GM19438 (cell line): ENCODE results near the gene PNO1.
"Not testable (repeated sequence)": the region's sequence is repeated elsewhere in the genome, so short reads cannot be mapped to it uniquely, and the experiment has no call there.

Source experiments
- ATAC-seq: cut with Tn5 transposase; IDR thresholded peaks from one replicate; pipeline ENCODE4 v1.9.1; 2021; ENCODE audit warnings: low read depth; ENCODE audit not compliant: unreplicated experiment

Gene PNO1

GRCh38 chr2:68157402-68158133 is at the start of gene PNO1:
Gene PNO1 (plus strand): TSS chr2:68157888. CDS start chr2:68157935, 47 bp downstream.
- peak; percentile 83 for ATAC-seq

DNA sequence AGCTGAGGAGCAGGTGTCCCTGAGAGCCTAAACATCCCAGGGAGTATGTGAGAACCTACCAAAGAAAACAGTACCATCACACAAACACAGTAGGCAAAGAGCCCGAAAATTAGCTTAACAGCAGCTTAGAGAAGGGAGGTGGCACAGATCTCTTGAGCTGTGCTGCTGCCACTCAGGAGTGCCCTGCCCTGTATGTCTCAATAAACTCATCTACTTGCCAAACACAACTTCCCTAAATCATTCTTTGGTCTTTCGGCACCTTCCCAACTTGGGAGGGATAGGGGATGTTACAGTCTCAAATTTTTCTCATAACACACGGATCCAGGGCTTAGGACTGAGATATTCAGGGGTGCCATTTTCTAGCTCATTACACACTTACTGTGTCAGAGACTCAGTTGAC is 49.6 kb upstream of the PNO1 start:
- ATAC-seq, result no peak

- no peak for ATAC-seq
Observed at GRCh38 chr2:68110102-68110501, 47.6 kb upstream of the PNO1 start.

GRCh38 chr2:68115965-68116364 is 41.7 kb upstream of the PNO1 start:
- ATAC-seq, result no peak

- ATAC-seq, result not testable (repeated sequence)
Observed at GRCh38 chr2:68117922-68118321, 39.8 kb upstream of the PNO1 start.

DNA sequence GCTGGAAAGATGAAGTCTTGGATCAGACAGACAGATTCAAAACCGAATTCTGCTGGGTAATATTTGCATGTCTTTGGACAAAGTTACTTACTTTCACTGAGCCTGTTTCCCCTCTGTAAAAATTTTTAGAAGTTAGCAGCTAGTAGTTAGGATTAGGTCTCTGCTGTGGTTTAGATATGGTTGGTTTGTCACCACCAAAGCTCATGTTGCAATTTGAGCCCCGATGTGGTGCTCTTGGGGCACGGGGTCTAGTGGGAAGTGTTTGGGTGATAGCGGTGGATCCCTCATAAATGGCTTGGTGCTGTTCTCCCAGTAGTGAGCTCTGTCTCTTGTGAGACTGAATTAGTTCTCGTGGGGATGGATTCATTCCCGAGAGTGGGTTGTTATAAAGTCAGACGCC is 38.9 kb upstream of the PNO1 start:
- no peak for ATAC-seq

DNA sequence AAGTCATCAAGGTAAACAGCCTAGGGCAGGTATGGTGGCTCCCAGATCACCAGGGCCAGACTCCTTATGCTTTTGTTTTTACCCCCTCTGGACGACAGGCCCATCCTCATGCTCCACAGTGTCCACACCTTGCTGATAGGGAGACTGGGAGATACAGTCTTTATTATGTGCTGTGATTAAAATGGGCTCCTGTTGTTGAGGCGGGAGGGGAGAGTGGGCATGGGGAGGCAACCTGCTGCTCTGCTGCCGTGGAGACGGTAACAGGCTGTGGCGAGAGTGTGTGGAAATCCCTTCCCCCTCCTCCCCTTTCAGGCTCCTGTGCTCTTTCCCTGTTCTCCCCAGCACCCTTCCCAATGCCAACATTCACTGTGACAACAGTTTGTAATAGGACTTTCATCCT is 38.2 kb upstream of the PNO1 start:
- no peak for ATAC-seq

DNA sequence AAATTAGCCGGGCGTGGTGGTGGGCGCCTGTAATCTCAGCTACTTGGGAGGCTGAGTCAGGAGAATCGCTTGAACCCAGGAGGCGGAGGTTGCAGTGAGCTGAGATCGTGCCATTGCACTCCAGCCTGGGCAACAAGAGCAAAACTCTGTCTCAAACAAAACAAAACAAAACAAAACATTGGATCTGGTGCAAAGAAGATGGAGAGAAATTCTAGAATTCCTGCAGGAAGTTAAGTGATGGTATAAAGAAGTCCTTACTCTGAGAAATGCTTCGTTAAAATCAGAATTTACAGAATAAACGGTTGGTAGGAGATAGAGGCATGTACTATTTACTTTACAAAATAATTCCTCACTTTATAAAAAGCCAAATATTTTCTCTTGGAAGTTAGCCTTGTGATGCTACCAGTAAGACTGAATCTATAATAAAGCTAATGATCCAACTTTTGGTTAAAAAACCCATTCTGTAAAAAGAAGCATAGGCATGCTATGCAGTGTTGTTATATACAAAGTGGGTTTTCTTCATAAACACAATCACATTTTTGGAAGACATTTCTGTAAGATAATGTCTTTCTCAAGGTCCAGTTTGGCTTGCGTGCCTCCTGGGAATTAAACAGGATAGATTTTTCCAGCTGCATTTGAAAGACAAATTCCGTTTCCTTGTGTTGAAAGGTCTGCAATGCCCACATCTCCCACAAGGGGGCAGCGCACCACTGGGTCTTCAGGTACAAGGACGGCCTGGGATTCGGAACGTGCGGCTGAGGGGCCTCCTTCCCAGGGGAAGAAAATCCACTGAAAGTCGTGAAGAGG is 35.6 kb upstream of the PNO1 start:
- ATAC-seq, result no peak

DNA sequence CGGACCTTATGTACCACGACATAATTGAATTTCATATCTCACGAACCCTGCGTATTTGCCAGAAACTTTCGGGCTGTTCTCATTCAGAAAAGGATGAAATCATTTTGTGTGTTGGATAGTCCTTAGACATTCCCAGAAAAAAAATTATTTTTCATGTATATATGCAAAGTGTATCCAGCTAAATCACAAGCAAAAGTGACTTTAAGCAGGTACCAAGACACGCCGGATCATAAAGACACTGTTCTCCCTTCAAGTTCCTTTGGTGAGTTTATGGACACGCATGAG is 35.1 kb upstream of the PNO1 start:
- no peak for ATAC-seq

DNA sequence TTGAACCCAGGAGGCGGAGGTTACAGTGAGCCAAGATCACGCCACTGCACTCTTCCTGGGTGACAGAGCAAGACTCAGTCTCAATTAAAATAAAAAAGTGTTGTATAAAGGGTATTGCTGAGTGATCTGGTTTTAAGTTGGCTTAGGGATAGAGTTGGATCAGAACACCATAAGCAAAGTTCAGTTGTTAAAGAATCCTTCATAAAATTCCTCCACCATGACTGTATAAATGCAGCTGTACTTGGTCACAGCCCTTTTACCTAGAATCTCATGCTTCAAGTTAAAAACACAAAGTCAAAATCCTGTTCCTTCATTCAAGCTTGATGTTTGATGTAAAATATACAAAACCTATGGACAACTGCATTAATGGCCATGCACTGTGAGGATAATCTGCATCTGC is 33.4 kb upstream of the PNO1 start:
- ATAC-seq, result no peak

DNA sequence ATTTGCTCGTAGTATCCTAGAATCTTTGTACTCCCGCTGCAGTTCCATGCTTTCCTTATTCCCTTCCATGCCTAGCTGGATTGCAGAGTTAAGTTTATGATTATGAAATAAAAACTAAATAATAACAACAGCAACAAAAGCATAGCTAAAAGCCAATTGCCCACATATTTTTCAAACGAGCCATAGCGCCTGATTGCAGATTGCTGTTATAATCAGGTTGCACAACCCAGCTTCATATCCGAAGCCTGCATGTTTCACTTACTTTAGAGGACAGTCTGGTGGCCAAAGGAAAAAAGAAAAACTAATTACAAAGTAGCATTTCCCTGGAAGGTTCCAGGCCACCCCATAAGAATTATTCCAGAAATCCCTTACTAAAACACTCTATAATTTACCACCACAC is 31.9 kb upstream of the PNO1 start:
- ATAC-seq, result no peak

DNA sequence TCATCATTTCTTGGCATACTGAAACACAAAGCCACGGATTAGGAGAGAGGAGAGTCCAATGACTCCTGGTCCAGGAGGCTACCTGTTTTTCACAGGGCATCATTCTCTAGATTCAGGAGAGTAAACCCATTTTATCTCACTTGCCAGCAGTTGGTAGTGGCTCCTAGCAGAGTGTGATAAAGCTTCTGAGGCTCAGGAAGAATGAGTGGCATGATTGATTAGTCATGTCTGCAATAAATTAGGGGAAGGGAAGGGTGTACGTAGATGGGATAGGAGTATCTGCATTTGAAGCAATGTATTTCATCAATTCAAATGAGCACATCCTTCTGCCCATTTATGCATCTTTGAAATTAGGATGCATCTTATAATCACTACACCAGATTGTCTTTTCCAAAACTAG is 31.1 kb upstream of the PNO1 start:
- no peak for ATAC-seq

DNA sequence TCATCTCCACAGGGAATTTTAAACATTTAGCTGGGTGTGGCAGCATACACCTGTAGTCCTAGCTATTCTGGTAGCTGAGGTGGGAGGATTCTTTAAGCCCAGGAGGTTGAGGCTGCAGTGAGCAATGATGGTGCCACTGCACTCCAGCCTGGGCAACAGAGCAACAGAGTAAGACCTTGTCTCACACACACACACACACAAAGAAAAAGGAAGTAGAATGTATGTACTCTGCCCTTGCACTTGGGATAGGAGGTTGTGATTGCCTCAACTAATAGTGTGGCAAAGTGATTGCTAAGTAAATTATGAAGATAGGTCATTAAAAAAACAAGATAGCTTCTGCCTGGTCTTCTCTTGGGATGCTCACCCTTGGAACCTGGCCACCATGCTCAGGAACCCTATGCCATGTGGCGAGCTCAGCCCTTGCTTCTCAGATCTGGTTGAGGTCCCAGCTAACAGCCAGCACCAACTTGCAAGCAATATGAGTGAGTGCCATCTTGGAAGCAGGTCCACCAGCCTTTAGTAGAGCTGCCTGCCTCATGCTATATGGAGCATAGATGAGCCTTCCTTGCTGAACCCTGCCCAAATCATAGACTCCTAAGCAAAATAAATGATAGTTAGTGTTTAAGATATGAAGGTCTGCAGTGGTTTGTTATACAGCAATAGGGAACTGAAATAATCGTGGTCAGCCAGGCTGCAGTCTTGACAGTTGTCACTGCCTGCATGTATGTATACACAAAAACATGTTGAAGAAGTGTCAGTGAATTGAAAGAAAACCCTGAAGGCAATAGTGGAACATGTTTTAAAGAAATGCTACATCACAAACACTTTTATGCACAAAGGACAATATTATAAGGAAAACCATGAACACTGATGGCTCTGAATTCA is 30.1 kb upstream of the PNO1 start:
- ATAC-seq, result peak; percentile 92

GRCh38 chr2:68134120-68134519 is 23.6 kb upstream of the PNO1 start:
- no peak for ATAC-seq

- ATAC-seq, result no peak
Observed at GRCh38 chr2:68134554-68134953, 23.1 kb upstream of the PNO1 start.

- no peak for ATAC-seq
Observed at GRCh38 chr2:68135448-68136320, 22.0 kb upstream of the PNO1 start.

GRCh38 chr2:68141875-68142274 is 15.8 kb upstream of the PNO1 start:
- no peak for ATAC-seq

DNA sequence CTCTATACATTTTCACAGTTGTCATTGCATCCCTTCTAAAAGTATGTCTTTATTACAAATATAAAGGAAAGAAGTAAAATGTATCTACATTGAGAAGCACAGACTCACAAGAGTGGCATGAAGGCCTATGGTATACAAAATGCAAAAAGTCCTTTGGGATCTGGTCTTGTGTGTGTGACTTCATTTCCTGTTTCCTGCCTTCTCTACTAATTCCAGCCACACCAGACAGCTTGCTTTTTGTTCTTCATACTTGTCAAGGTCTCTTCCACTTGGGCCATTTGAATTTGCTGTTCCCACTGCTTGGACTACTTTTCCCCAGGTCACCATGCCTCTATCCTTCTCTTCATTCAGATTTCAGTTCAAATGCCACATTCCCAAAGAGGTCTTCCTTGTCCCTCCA is 6.7 kb upstream of the PNO1 start:
- ATAC-seq, result no peak

DNA sequence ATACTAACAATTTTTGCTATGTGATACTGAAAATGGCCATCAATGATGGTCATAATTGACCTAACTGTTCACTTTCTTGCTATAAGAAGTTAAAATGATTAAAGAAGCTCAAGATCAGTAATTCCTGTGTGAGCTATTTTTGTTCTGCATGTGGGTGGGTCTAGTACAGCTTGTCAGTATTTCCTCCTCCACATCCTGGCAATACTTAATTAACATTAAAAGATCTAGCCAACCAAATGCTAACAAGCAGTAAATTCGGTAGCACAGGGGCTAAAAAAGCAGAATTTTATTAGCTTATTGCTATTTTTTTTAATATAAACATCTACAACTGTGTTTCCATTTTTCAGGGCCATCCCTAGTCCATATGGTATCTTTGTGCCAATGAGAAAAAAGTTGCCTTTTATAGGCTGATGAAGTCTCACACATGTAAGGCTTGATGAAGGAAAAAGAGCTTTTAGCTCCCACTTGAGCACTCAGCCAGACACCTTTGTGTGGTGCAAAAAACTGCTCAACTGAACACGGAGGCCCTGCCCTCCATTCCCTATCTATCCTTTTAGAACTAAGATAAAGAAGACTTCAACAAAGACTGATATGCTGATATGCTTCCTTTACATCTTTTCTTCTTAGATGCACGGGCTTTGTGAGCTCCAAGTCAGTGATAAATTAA is 4.9 kb upstream of the PNO1 start:
- no peak for ATAC-seq

DNA sequence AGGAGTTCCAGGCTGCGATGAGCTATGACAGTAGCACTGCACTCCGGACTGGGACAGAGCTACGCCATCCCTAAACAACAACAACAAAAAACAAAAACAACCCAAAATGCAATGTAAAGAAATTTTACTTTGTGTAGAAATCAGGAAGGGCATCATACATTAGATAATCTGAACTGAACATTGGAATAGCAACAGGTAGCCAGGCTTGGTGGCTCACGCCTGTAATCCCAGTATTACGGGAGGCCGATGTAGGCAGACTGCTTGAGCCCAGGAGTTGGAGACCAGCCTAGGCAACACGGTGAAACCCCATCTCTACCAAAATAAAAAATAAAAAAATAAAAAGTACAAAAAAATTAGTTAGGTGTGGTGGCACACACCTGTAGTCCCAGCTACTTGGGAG is 2.1 kb upstream of the PNO1 start:
- no peak for ATAC-seq
